ENCODE measurements around the gene LRIF1. TPM values are rescaled to one million over a fixed set of nuclear protein-coding genes. Genes with fewer than 3 reads are reported as not detected.

LRIF1 gene
- total and polyA plus RNA-seq, 8 donors, result 1.9 to 5.4 (median 3.1) TPM

DNA sequence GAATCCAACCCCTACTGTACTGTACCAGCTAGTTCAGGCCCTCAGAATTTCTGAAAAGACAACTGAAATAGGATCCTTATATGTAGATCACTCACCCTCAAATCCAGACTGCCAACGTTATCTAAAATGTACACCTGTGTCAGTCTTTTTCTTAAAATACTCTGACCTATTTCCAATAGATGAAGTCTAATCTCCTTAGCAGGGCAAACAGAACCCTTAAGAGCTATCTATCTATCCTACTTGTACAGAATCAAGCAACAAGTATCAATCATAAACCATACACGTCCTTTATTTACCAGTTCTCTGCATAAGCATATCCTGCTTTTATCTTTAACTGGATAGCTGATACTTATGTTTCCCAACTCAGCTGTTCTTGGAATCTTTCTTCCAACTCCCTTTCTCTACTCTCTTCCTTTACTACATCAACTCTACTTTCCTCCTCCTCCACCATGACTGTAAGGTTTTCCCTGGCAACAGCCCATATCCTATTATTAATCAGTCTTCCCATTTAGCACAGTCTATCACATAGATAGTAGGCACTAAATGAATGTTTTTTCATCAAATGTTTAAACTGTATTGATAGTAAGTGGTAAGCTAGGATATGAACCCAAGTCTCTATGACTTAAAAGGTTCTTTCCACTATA is 2.8 kb downstream of the LRIF1 start:
- Histone ChIP-seq H3K9me3 (no peaks in the 10 kb centered on the region), H3K4me1 (peaks cover 5 to 8% (median 7%) of the 10 kb centered on the region in 3 donors), H3K36me3 (no peaks in the 10 kb centered on the region), H3K27me3 (no peaks in the 10 kb centered on the region), H3K4me3 (no peak overlapping the region), H3K27ac (no peak overlapping the region)
- TF ChIP-seq, protein P1, sequence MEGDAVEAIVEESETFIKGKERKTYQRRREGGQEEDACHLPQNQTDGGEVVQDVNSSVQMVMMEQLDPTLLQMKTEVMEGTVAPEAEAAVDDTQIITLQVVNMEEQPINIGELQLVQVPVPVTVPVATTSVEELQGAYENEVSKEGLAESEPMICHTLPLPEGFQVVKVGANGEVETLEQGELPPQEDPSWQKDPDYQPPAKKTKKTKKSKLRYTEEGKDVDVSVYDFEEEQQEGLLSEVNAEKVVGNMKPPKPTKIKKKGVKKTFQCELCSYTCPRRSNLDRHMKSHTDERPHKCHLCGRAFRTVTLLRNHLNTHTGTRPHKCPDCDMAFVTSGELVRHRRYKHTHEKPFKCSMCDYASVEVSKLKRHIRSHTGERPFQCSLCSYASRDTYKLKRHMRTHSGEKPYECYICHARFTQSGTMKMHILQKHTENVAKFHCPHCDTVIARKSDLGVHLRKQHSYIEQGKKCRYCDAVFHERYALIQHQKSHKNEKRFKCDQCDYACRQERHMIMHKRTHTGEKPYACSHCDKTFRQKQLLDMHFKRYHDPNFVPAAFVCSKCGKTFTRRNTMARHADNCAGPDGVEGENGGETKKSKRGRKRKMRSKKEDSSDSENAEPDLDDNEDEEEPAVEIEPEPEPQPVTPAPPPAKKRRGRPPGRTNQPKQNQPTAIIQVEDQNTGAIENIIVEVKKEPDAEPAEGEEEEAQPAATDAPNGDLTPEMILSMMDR (IDR thresholded peaks at IDR 0.05), result no peak
- WGBS, 2 donors, result 73 to 76% methylated on average over 2 of the region's 2 CpGs
- intact Hi-C loops (cut with DNase I), result no loop called here
- ATAC-seq (no peak), DNase-seq (no peak), FAIRE-seq (no peak)

DNA sequence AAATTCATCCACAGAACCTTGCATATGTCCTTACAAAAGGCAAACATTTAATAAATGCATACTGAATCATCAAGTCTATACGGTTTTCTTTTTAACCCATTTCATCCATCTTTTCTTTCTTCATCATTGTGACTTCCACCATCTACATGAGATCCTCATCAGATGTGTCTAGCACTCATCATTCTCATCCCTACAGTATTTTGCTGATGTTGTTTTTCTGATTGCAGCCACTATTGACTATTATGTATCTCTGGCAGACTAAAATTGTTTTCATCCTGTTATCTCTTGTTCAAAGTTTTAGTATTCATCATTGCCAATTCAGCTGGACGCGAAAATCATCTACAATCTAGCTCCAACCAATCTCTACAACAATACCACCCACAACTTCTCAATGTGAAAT is 5.9 kb downstream of the LRIF1 start:
- intact Hi-C loops (cut with DNase I), result no loop called here
- Histone ChIP-seq H3K4me3 (no peak overlapping the region), H3K27me3 (no peaks in the 10 kb centered on the region), H3K36me3 (no peaks in the 10 kb centered on the region), H3K4me1 (peaks cover under 1 to 4% (median 2%) of the 10 kb centered on the region in 3 donors), H3K27ac (no peak overlapping the region), H3K9me3 (no peaks in the 10 kb centered on the region)
- TF ChIP-seq, protein P1 (IDR thresholded peaks at IDR 0.05), result no peak
- FAIRE-seq, result no peak
- ATAC-seq, result no peak
- no peak for DNase-seq
- WGBS, 2 donors, result 95 to 97% methylated on average over 3 of the region's 3 CpGs

DNA sequence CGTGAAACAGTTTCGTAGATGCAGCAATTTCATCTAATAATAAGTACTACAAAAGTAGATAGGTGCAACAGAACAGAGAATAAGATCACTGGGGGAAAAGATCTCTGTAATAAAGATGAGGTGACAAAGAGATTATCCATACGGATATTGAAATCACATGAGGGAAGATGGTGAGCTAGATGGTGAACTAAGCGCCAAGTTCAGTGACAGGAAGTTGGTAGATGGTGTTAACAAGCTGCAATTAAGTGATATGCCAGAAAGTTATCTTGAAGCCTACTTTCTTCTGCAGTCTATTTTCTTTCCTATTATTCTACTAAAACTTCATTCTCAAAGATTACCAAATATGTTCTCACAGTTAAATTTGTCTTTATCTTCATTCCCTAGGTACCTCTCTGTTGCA is 7.1 kb downstream of the LRIF1 start:
- DNase-seq (no peak), FAIRE-seq (no peak), ATAC-seq (no peak)
- Histone ChIP-seq H3K27ac (no peak overlapping the region), H3K36me3 (no peaks in the 10 kb centered on the region), H3K4me3 (no peak overlapping the region), H3K27me3 (no peaks in the 10 kb centered on the region), H3K9me3 (no peaks in the 10 kb centered on the region), H3K4me1 (no peaks in the 10 kb centered on the region)
- WGBS, 2 donors, result 94 to 98% methylated on average over 4 of the region's 4 CpGs
- intact Hi-C loops (cut with DNase I), result no loop called here
- TF ChIP-seq, protein P1 (IDR thresholded peaks at IDR 0.05), result no peak

DNA sequence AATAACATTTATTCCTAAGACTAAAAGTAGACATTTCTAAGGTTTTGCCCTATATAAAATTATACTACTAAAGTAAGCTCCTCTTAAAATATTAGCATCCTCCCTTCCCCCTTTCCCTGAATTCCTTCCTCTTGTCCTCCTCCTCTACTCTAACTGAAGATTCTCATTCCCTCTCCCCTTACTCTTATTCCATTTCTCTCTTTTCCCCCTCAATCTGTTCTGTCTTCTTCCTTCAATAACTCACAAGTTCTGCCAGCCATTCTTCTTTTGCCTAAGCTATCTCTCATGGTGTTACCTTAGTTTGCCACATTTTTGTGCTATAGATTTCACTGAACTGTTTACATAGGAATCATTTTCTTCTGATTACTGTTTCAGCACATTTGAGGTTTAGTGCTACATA is 10.7 kb downstream of the LRIF1 start:
- TF ChIP-seq, protein P1 (IDR thresholded peaks at IDR 0.05), result no peak
- FAIRE-seq (no peak), ATAC-seq (no peak), DNase-seq (no peak)
- Histone ChIP-seq H3K4me3 (no peak overlapping the region), H3K9me3 (no peaks in the 10 kb centered on the region), H3K27me3 (no peaks in the 10 kb centered on the region), H3K4me1 (no peaks in the 10 kb centered on the region), H3K27ac (no peak overlapping the region), H3K36me3 (peaks cover 0 to 4% (median 0%) of the 10 kb centered on the region in 3 donors)
- intact Hi-C loops (cut with DNase I), result no loop called here

DNA sequence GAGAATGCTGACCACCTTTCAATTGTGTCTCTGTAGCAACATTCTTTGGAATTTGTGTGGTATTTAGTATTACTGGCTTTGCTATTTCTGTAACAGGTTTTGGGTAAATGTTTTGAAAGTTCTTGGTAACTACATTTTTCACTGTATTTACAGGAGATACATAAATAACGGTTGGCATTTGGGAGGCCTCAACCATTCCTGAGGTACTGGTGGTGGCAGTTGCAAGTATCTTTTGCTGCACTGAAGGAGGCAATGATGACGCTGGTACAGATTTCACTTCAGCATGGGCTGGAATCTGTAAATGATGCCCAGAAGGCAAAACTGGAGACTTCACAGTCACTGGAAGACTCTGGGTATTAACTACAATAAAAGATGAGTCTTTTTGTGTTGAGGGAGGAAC is 11.7 kb downstream of the LRIF1 start:
- intact Hi-C loops (cut with DNase I), result no loop called here
- 95 to 98% methylated on average over 2 of the region's 2 CpGs for WGBS, 2 donors
- FAIRE-seq (no peak), DNase-seq (no peak), ATAC-seq (no peak)
- H3K4me1 ChIP-seq, result no peaks in the 10 kb centered on the region
- H3K4me3 ChIP-seq, result no peak overlapping the region
- no peaks in the 10 kb centered on the region for H3K27me3 ChIP-seq
- H3K9me3 ChIP-seq, result no peaks in the 10 kb centered on the region
- peaks cover 0 to 11% (median 0%) of the 10 kb centered on the region in 3 donors for H3K36me3 ChIP-seq
- no peak overlapping the region for H3K27ac ChIP-seq
- TF ChIP-seq, protein P1 (IDR thresholded peaks at IDR 0.05), result no peak

All from pancreas (tissue), 10 donors.